K562 (cell line): ENCODE measurements around the gene CCAR1.

Experiments
- BRD9 ChIP-seq: fragments of 450-650 bp; IDR thresholded peaks from 2 replicates; pipeline ENCODE4 v1.6.1; 2018; ENCODE audit warnings: low read depth; ENCODE audit not compliant: partially characterized antibody
- FOXA1 ChIP-seq: fragments of 450-650 bp; IDR thresholded peaks from 2 replicates; pipeline ENCODE4 v1.6.1; 2016; ENCODE audit warnings: mild to moderate bottlenecking, borderline replicate concordance
- NRF1 ChIP-seq, 2 experiments: fragments of 450-650 bp; IDR thresholded peaks in 1 of 2; conservative IDR thresholded peaks in 1 of 2; 2 replicates each; pipeline ENCODE4 v1.6.1; 2014; ENCODE audit warnings: mild to moderate bottlenecking in 2 of 2
- POLR2A ChIP-seq: fragments of 450-650 bp; conservative IDR thresholded peaks from 2 replicates; pipeline ENCODE4 v1.6.1; 2016
- ZNF121 ChIP-seq: sonication (generic); formaldehyde crosslinking; conservative IDR thresholded peaks from 2 replicates; pipeline ENCODE4 v1.8.0; 2022; ENCODE audit warnings: missing genetic modification reagents
- ZNF57 ChIP-seq: fragments of 450-650 bp; formaldehyde crosslinking; IDR thresholded peaks from 2 replicates; pipeline ENCODE4 v1.4.0; 2020; ENCODE audit warnings: mild to moderate bottlenecking, moderate library complexity
- TF ChIP-seq, protein P1 (sequence below), 3 experiments: IDR thresholded peaks in 2 of 3; conservative IDR thresholded peaks in 1 of 3; 2 replicates each; pipeline ENCODE4 v1.5.1; 2011 to 2012; ENCODE audit warnings: low read length in 3 of 3, mild to moderate bottlenecking in 3 of 3, control low read depth in 2 of 3, improper control_type of control experiment in 1 of 3, inconsistent platforms in 1 of 3, low read depth in 1 of 3, mixed read lengths in 1 of 3, moderate library complexity in 1 of 3; ENCODE audit not compliant: insufficient read depth in 2 of 3

- TF ChIP-seq ZNF121 (no peak), BRD9 (no peak), ZNF57 (CRISPR knock-in tag) (no peak), FOXA1 (no peak), NRF1 (conservative IDR thresholded peaks at IDR 0.05 in 1 of 2, IDR thresholded peaks at IDR 0.05 in 1 of 2) (no peak), POLR2A (no peak)
- TF ChIP-seq, protein P1, sequence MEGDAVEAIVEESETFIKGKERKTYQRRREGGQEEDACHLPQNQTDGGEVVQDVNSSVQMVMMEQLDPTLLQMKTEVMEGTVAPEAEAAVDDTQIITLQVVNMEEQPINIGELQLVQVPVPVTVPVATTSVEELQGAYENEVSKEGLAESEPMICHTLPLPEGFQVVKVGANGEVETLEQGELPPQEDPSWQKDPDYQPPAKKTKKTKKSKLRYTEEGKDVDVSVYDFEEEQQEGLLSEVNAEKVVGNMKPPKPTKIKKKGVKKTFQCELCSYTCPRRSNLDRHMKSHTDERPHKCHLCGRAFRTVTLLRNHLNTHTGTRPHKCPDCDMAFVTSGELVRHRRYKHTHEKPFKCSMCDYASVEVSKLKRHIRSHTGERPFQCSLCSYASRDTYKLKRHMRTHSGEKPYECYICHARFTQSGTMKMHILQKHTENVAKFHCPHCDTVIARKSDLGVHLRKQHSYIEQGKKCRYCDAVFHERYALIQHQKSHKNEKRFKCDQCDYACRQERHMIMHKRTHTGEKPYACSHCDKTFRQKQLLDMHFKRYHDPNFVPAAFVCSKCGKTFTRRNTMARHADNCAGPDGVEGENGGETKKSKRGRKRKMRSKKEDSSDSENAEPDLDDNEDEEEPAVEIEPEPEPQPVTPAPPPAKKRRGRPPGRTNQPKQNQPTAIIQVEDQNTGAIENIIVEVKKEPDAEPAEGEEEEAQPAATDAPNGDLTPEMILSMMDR (IDR thresholded peaks at IDR 0.05 in 2 of 3, conservative IDR thresholded peaks at IDR 0.05 in 1 of 3; ENCODE audit: insufficient read depth in 2 of 3, low read depth in 1 of 3, low read length in 3 of 3): no peak
Measured at GRCh38 chr10:68735119-68735518, 14.1 kb downstream of the CCAR1 start.
